CD14-positive monocyte (primary cell): ENCODE measurements around the gene HERC4. TPM values are rescaled to one million over a fixed set of nuclear protein-coding genes. Genes with fewer than 3 reads are reported as not detected.

Experiments
- DNase-seq, 3 donors: peaks; one replicate each; pipeline ENCODE4 v3.0.0-alpha.2; 2011 to 2022
- H2AFZ ChIP-seq: 2 replicates; pipeline ENCODE4 v1.6.0; 2012; ENCODE audit warnings: mild to moderate bottlenecking, low read depth, low read length, inconsistent platforms; ENCODE audit not compliant: insufficient read depth, poor library complexity, severe bottlenecking
- H3K27ac ChIP-seq, 2 donors: 1 replicate in 1 of 2; 2 replicates in 1 of 2; pipeline ENCODE4 v1.5.1; 2012 to 2013; ENCODE audit warnings: low read length in 2 of 2, control low read depth in 1 of 2, inconsistent platforms in 1 of 2, low read depth in 1 of 2, mild to moderate bottlenecking in 1 of 2
- H3K27me3 ChIP-seq, 2 donors: one replicate each; pipeline versions ENCODE4 v1.6.0 to v1.6.1; 2011 to 2013; ENCODE audit warnings: low read length in 2 of 2; ENCODE audit not compliant: control insufficient read depth in 2 of 2, insufficient read depth in 2 of 2
- H3K36me3 ChIP-seq, 2 donors: replicated peaks in 1 of 2; 1 replicate in 1 of 2; 2 replicates in 1 of 2; pipeline versions ENCODE4 v1.5.1 to v1.6.1; 2012 to 2013; ENCODE audit warnings: low read length in 2 of 2, control low read depth in 1 of 2, inconsistent platforms in 1 of 2, mild to moderate bottlenecking in 1 of 2; ENCODE audit not compliant: insufficient read depth in 2 of 2, control insufficient read depth in 1 of 2
- H3K4me1 ChIP-seq, 2 donors: 1 replicate in 1 of 2; 2 replicates in 1 of 2; pipeline versions ENCODE4 v1.5.1 to v1.6.1; 2012 to 2013; ENCODE audit warnings: low read length in 2 of 2, control low read depth in 1 of 2, inconsistent platforms in 1 of 2, mild to moderate bottlenecking in 1 of 2, moderate library complexity in 1 of 2; ENCODE audit not compliant: insufficient read depth in 2 of 2, control insufficient read depth in 1 of 2
- H3K4me2 ChIP-seq: replicated peaks from 2 replicates; pipeline ENCODE3; 2012; ENCODE audit warnings: low read length, moderate library complexity, mild to moderate bottlenecking; ENCODE audit not compliant: poor library complexity, severe bottlenecking; ENCODE audit errors: extremely low read depth
- H3K4me3 ChIP-seq, 3 experiments: fragments of 200-600 bp in 1 of 3; sonication (generic) in 1 of 3; replicated peaks in 1 of 3; 1 replicate in 2 of 3; 2 replicates in 1 of 3; pipeline ENCODE4 v1.5.1; 2011 to 2013; ENCODE audit warnings: low read length in 3 of 3, mild to moderate bottlenecking in 3 of 3, control low read depth in 2 of 3, low read depth in 2 of 3, inconsistent platforms in 1 of 3, moderate library complexity in 1 of 3
- H3K79me2 ChIP-seq: 2 replicates; pipeline ENCODE4 v1.6.0; 2012; ENCODE audit warnings: mild to moderate bottlenecking, control low read depth, inconsistent platforms, low read length, moderate library complexity; ENCODE audit not compliant: insufficient read depth
- H3K9ac ChIP-seq: 2 replicates; pipeline ENCODE4 v1.6.0; 2017; ENCODE audit warnings: low read length, mild to moderate bottlenecking; ENCODE audit not compliant: insufficient read depth, poor library complexity, severe bottlenecking
- H3K9me3 ChIP-seq, 2 donors: replicated peaks in 1 of 2; 1 replicate in 1 of 2; 2 replicates in 1 of 2; pipeline versions ENCODE4 v1.5.1 to v1.6.1; 2012 to 2013; ENCODE audit warnings: low read length in 2 of 2, control low read depth in 1 of 2; ENCODE audit not compliant: control insufficient read depth in 1 of 2, insufficient read depth in 1 of 2
- H4K20me1 ChIP-seq: 2 replicates; pipeline ENCODE4 v1.6.0; 2012; ENCODE audit warnings: mild to moderate bottlenecking, low read length, control low read depth, moderate library complexity; ENCODE audit not compliant: insufficient read depth
- H3K27ac Mint-ChIP-seq, 7 donors: one replicate each; pipeline ENCODE4 v1.8.0; 2020; ENCODE audit warnings: mild to moderate bottlenecking in 7 of 7, mixed read lengths in 7 of 7, moderate library complexity in 6 of 7, inconsistent platforms in 2 of 7
- H3K27me3 Mint-ChIP-seq, 3 donors: one replicate each; pipeline ENCODE4 v1.8.0; 2021 to 2022; ENCODE audit warnings: low read depth in 3 of 3, mild to moderate bottlenecking in 3 of 3, mixed read lengths in 3 of 3, moderate library complexity in 3 of 3, inconsistent platforms in 1 of 3
- H3K36me3 Mint-ChIP-seq, 2 donors: one replicate each; pipeline ENCODE4 v1.8.0; 2020; ENCODE audit warnings: mixed read lengths in 2 of 2, inconsistent platforms in 1 of 2, mild to moderate bottlenecking in 1 of 2
- H3K4me1 Mint-ChIP-seq: one replicate; pipeline ENCODE4 v1.8.0; 2020; ENCODE audit warnings: mild to moderate bottlenecking, mixed read lengths
- H3K4me3 Mint-ChIP-seq, 2 donors: one replicate each; pipeline ENCODE4 v1.8.0; 2020; ENCODE audit warnings: mild to moderate bottlenecking in 2 of 2, mixed read lengths in 2 of 2, moderate library complexity in 1 of 2
- H3K9me3 Mint-ChIP-seq, 7 donors: one replicate each; pipeline ENCODE4 v1.8.0; 2020 to 2022; ENCODE audit warnings: mixed read lengths in 7 of 7, mild to moderate bottlenecking in 6 of 7, moderate library complexity in 6 of 7, inconsistent platforms in 2 of 7
- WGBS: methylation state at CpG from one replicate; pipeline ENCODE4 v1.1.5; 2013; ENCODE audit warnings: missing lambda C conversion rate; ENCODE audit not compliant: insufficient coverage; 5-methylcytosine and 5-hydroxymethylcytosine counted together
- intact Hi-C, 2 donors: fragments of 100-400 bp; cut with micrococcal nuclease; formaldehyde crosslinking; loops; one replicate each; pipeline versions ENCODE4 v1.15.0 to v1.15.1; 2023
- polyA plus RNA-seq, 3 donors: library from polyadenylated mRNA; depleted of rRNA in 1 of 3; unstranded in 2 of 3; stranded (reverse) in 1 of 3; fragments of 300-500 nt in 2 of 3; fragments of >200 nt in 1 of 3; fragmentation: Illumina TruSeq in 2 of 3; gene quantifications; 1 replicate in 2 of 3; 2 replicates in 1 of 3; pipeline ENCODE4 v1.2.3, GENCODE V29; 2012 to 2021
- TF ChIP-seq, protein P1 (sequence below): fragments of 200-600 bp; IDR thresholded peaks from one replicate; pipeline ENCODE4 v1.8.0; 2022; ENCODE audit warnings: antibody characterized with exemption, mild to moderate bottlenecking

Gene HERC4
- polyA plus RNA-seq, 3 donors: 10.7 to 17.5 (median 14.3) TPM

DNA sequence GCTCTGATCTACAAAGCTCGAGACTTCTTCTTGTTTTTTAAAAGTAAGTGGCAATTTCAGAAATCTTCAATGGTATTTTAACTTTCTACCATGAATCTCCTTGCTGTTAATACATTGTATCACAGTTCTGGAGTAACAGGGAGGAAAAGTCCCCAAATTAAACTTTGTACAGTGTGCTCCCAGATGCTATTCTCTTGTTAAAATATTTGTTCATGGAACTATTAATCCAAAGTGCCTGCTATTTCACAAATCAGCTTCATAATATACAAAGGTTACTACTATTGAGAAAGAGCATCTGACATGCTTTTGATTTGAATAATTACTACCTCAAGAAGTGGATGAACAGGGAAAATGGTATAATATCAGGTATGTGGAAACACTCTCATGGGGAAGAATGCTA lies 154.0 kb downstream of the HERC4 start:
- Mint-ChIP-seq H3K9me3 (no peaks in the 10 kb centered on the region), H3K27me3 (no peaks in the 10 kb centered on the region), H3K27ac (no peak overlapping the region)

DNA sequence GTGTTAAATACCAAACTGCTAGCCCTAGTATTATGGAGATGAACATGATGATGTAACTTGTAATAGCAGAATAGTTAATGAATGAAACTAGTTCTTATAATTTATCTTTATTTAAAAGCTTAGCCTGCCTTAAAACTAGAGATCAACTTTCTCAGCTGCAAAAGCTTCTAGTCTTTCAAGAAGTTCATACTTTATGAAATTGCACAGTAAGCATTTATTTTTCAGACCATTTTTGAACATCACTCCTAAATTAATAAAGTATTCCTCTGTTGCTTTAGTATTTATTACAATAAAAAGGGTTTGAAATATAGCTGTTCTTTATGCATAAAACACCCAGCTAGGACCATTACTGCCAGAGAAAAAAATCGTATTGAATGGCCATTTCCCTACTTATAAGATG lies 157.4 kb downstream of the HERC4 start:
- Mint-ChIP-seq H3K4me3 (no peak overlapping the region), H3K36me3 (peaks cover 45 to 63% of the 10 kb centered on the region in 2 donors), H3K9me3 (no peaks in the 10 kb centered on the region), H3K27ac (no peak overlapping the region), H3K4me1 (no peaks in the 10 kb centered on the region), H3K27me3 (no peaks in the 10 kb centered on the region)
- H3K9ac ChIP-seq: no peak overlapping the region
- H3K27me3 ChIP-seq: no peaks in the 10 kb centered on the region
- H4K20me1 ChIP-seq: peaks cover 38% of the 10 kb centered on the region
- WGBS: no CpG with 5 or more reads among the region's 1 CpG
- H3K4me1 ChIP-seq: no peaks in the 10 kb centered on the region
- H3K36me3 ChIP-seq: peaks cover 43 to 91% of the 10 kb centered on the region in 2 donors
- intact Hi-C loops: no loop called here
- no peak for DNase-seq
- no peak overlapping the region for H2AFZ ChIP-seq
- no peak overlapping the region for H3K4me3 ChIP-seq
- no peak overlapping the region for H3K4me2 ChIP-seq
- H3K27ac ChIP-seq: no peak overlapping the region
- TF ChIP-seq, protein P1, sequence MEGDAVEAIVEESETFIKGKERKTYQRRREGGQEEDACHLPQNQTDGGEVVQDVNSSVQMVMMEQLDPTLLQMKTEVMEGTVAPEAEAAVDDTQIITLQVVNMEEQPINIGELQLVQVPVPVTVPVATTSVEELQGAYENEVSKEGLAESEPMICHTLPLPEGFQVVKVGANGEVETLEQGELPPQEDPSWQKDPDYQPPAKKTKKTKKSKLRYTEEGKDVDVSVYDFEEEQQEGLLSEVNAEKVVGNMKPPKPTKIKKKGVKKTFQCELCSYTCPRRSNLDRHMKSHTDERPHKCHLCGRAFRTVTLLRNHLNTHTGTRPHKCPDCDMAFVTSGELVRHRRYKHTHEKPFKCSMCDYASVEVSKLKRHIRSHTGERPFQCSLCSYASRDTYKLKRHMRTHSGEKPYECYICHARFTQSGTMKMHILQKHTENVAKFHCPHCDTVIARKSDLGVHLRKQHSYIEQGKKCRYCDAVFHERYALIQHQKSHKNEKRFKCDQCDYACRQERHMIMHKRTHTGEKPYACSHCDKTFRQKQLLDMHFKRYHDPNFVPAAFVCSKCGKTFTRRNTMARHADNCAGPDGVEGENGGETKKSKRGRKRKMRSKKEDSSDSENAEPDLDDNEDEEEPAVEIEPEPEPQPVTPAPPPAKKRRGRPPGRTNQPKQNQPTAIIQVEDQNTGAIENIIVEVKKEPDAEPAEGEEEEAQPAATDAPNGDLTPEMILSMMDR: no peak
- no peaks in the 10 kb centered on the region for H3K9me3 ChIP-seq
- H3K79me2 ChIP-seq: no peaks in the 10 kb centered on the region

More for the DNA sequence above, 154.0 kb downstream of the HERC4 start:
- Histone ChIP-seq H2AFZ (no peak overlapping the region), H4K20me1 (peaks cover 14% of the 10 kb centered on the region), H3K9ac (no peak overlapping the region), H3K4me2 (no peak overlapping the region), H3K36me3 (peaks cover 45 to 91% of the 10 kb centered on the region in 2 donors), H3K79me2 (no peaks in the 10 kb centered on the region), H3K9me3 (no peaks in the 10 kb centered on the region), H3K27ac (no peak overlapping the region), H3K27me3 (no peaks in the 10 kb centered on the region), H3K4me3 (no peak overlapping the region), H3K4me1 (no peaks in the 10 kb centered on the region)
- H3K4me3 Mint-ChIP-seq: no peak overlapping the region
- H3K36me3 Mint-ChIP-seq: peaks cover 41 to 52% of the 10 kb centered on the region in 2 donors
- no peak for DNase-seq
- TF ChIP-seq, protein P1: no peak
- WGBS: no CpG with 5 or more reads among the region's 1 CpG
- intact Hi-C loops: no loop called here
- H3K4me1 Mint-ChIP-seq: no peaks in the 10 kb centered on the region
